Panc1 (cell line): ENCODE measurements around the gene ITPR2.

ENCODE experiments used
- POLR2AphosphoS5 ChIP-seq: IDR thresholded peaks from 2 replicates; pipeline ENCODE4 v1.6.1; 2012; ENCODE audit warnings: mild to moderate bottlenecking, low read depth, low read length, moderate library complexity
- TCF7L2 ChIP-seq: IDR thresholded peaks from 2 replicates; pipeline ENCODE4 v1.6.1; 2011; ENCODE audit warnings: mild to moderate bottlenecking, low read depth, low read length, inconsistent platforms
- TF ChIP-seq, protein P1 (sequence below): fragments of 450-650 bp; IDR thresholded peaks from 2 replicates; pipeline ENCODE4 v1.5.1; 2017; ENCODE audit warnings: mild to moderate bottlenecking

GRCh38 chr12:26507613-26508012, 325.4 kb downstream of the ITPR2 start:
- TF ChIP-seq, protein P1, sequence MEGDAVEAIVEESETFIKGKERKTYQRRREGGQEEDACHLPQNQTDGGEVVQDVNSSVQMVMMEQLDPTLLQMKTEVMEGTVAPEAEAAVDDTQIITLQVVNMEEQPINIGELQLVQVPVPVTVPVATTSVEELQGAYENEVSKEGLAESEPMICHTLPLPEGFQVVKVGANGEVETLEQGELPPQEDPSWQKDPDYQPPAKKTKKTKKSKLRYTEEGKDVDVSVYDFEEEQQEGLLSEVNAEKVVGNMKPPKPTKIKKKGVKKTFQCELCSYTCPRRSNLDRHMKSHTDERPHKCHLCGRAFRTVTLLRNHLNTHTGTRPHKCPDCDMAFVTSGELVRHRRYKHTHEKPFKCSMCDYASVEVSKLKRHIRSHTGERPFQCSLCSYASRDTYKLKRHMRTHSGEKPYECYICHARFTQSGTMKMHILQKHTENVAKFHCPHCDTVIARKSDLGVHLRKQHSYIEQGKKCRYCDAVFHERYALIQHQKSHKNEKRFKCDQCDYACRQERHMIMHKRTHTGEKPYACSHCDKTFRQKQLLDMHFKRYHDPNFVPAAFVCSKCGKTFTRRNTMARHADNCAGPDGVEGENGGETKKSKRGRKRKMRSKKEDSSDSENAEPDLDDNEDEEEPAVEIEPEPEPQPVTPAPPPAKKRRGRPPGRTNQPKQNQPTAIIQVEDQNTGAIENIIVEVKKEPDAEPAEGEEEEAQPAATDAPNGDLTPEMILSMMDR, result no peak
- TF ChIP-seq POLR2AphosphoS5, result no peak
- no peak for TF ChIP-seq TCF7L2
